GM21723 (cell line): Measurements from ENCODE around the gene TMEM170B.

ENCODE experiments used
- ATAC-seq: cut with Tn5 transposase; IDR thresholded peaks from one replicate; pipeline ENCODE4 v1.9.1; 2021; ENCODE audit warnings: mild to moderate bottlenecking, moderate library complexity; ENCODE audit not compliant: unreplicated experiment

The TMEM170B gene

GRCh38 chr6:11584244-11584643 lies 46.7 kb downstream of the TMEM170B start:
- no peak for ATAC-seq

DNA sequence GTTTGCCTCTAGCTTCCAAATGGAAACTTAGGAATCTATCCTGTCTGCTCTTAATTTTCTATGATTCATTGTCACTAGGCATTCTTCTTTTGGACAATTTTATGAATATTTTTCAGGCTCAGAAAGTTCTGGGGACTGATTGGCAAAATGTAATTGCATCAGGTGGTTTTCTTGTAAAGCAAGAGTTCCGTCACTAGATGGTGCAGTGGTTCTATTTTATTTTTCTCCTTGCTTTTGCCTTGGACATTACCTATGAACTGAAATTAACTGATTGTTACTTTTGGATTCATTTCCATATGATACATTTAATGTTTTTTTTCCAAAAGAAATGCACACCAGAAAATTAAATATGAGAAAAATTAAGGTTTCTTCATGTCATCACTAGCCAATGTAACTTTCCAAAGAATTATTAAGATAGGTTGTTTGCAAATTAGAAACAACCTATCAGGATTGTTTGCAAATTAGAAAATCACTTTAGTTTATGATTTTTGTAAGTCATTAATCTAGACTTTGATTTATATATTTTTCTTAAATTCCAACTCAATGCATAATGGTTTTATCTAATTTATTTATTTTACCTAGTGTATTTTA lies 48.0 kb downstream of the TMEM170B start:
- no peak for ATAC-seq

DNA sequence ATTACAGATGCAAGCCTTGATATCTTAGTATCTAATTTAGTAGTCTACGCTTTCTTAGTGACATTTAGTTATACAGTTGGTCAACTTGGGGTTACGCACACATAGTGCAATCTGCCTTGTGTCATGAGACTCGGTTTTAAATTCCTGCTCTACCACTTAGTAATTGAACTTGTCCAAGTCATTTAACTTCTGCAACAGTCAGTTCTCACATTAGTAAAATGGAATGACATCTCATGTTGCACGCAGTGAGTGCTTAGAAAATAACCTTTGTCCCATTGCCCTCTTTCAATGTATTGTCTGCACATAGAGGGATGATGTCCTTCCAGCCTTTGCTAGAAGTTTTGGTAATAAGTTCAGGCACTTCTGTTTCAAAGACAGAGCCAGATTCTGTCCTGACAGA lies 48.6 kb downstream of the TMEM170B start:
- no peak for ATAC-seq

- ATAC-seq = no peak
Measured at GRCh38 chr6:11586536-11586935, 49.0 kb downstream of the TMEM170B start.

GRCh38 chr6:11589261-11589660 lies 51.7 kb downstream of the TMEM170B start:
- no peak for ATAC-seq

DNA sequence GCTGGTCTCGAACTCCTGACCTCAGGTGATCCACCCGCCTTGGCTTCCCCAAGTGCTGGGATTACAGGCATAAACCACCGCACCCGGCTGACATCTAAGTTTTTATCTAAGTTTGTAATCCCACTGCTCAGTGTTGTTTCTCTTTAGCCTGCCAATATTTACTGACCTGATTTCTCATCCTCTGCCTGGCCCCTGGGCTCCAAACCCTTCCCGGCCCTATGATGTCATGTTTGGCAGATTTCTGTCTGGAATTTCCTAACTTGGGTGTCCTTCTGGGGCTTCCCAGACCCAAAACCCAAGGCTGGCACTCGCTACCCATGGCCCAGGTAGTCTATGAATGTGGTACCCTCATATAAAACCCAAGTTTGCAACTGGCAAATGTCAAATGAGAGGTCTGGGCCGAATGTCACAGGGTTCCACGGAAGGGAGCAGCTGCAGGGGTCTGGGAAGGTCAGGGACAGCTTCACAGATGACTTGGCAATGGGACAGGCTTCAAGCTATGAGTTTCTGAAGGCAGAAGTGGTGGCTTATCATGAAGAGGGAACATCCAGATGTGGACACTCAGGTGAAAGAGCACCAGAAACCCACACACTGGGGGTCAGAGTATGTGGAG lies 54.9 kb downstream of the TMEM170B start:
- no peak for ATAC-seq

- ATAC-seq = no peak
Measured at GRCh38 chr6:11593096-11593495, 55.5 kb downstream of the TMEM170B start.

GRCh38 chr6:11595903-11596302 lies 58.4 kb downstream of the TMEM170B start:
- no peak for ATAC-seq

DNA sequence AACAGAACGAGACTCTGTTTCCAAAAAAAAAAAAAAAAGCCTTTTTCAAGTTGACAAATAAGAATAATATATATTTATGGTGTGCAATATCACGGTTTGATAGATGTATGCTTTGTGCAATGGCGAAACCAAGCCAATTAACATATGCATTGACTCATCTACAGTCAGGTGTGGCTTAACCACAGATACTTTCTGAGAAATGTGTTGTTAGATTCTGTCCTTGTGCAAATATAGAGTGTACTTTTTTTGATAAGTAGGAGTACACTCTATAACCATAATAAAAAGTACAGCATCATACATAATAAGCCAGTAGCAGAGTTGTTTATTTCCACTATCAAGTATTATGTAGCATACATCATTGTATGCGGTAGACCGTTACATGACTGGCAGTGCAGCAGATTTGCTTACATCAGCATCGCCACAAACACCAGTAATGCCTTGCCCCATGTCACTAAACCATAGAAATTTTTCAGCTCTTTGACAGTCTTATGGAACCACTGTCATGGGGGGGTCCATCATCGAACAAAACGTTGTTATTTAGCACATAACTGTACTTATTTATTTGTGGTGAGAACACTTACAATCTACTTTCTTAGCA lies 59.2 kb downstream of the TMEM170B start:
- no peak for ATAC-seq

GRCh38 chr6:11598687-11599086 lies 61.1 kb downstream of the TMEM170B start:
- no peak for ATAC-seq

GRCh38 chr6:11600251-11600650 lies 62.7 kb downstream of the TMEM170B start:
- ATAC-seq = no peak

- no peak for ATAC-seq
Measured at GRCh38 chr6:11601776-11602605, 64.4 kb downstream of the TMEM170B start.

GRCh38 chr6:11604215-11604614 lies 66.7 kb downstream of the TMEM170B start:
- no peak for ATAC-seq

DNA sequence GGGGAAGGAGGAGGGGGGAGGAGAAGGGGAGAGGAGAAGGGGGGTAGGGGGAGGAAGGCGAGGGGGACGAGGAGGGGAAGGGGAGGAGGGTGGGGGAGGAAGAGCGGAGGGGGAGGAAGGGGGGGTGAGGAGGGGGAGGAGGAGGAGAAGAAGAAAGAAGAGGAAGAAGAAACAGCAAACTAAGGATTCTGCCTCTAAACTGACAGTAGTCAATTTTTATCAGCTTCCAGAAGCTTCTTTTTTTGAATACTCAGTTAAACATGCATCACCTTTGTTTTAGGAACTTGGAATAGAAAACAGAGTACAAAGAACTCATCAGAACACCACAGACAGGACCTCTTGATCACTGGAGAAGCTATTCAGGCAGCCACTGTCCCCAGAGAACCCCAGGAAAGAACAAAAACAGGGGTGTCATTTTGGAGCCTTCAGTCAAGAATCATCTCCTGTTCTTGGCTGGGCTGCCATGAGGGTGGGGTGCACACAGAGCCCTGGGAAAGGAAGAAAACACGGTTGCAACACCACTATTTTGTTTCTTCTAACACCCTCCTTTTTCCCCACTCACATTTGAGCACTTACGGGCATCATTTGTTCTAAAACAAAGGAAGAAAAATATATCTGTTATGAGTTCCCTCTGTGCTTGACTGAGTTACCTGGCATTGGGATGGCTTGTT lies 67.4 kb downstream of the TMEM170B start:
- ATAC-seq = no peak

GRCh38 chr6:11605507-11605905 lies 68.0 kb downstream of the TMEM170B start:
- no peak for ATAC-seq

DNA sequence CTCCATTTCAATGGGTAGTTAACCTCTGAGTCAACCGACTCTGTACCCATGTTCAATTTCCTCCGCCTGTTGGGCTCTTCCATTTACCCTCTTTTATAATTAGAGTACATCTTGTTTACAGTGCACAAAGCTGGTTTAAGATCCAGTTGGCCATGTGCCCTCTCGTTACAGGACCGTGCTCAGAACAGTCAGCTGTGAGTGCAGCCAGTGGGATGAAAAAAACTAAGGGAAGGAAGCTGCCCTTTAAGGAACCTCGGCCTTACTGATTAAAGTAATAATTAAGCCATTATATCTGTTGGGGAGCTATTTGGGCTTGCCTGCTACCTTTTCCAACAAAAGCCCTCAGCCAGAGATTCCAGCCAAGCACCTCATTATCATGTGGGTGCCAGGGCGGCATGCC lies 68.8 kb downstream of the TMEM170B start:
- ATAC-seq = no peak

DNA sequence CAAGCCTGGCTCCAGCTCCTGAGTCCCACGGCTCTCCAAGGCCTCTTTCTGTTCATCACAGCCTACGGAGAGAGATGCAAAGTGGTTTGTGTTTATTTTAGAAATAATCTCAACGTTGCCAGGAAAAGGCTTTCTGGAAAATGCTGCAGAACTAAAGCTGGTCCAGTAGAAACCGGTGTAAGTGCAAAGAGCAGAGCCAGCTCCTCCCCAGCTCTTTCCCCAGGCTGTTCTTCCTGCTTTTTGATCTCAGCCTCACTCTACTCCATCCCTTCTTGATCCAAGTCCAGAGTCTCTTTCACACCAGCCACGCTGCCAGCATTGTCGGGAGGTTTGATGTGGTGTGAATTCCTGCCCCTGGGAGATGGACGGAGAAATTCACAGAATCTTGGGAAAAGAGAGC lies 69.8 kb downstream of the TMEM170B start:
- ATAC-seq = no peak

DNA sequence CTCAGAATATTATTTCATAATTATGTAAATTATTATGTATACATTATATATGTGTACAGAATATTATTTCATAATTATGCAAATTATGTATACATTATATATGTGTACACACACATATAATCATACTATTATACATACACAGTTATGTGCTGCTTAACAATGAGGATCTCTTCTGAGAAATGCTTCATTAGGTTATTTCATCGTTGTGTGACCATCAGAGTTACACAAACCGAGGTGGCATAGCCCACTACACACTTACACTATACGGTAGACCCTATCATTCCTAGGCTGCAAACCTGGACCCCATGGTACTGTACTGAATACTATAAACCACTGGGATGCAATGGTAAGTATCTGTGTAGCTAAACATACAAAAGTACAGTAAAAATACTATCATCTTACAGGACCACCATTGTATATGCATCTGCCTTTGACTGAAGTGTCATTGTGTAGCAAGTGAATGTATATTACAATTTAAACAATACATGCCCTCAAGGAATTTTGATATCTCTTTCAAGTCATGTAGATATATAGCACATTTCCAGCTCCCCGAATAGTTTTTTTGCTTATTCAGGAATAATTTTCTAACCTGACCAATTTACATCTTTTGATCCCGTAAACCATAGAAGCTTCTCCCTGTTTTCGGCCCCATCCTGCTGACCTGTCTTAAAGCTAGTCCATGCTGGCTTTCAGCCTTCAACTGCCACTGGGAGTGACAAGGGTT lies 71.2 kb downstream of the TMEM170B start:
- ATAC-seq = no peak

- no peak for ATAC-seq
Measured at GRCh38 chr6:11609324-11610071, 71.9 kb downstream of the TMEM170B start.

DNA sequence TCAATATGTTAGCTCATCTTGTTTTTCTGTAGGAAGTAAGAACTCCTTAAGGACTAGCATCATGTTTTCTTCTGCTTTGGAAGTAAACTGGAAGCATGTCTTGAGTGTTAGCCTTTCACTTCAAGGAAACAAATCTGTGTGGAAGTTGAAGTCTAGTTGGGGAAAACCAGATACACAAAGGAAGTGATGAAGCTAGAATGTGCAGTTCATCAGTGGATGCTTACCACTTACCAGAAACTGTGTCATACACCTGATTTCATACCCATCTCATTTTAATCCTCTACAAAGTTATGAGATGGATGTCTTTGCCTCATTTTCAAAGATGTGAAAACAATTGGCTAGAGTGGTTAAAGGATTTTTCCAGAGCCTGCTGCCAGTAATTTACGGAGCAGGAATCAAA lies 75.8 kb downstream of the TMEM170B start:
- ATAC-seq = no peak
